ENCODE results near the gene DISP2.

Gene DISP2

GRCh38 chr15:40335938-40336743, 21.9 kb upstream of the DISP2 start:
- no peak for DNase-seq
- Histone ChIP-seq H3K36me3 (ENCODE audit: insufficient read depth, low read length) (no peaks in the 10 kb centered on the region), H3K79me2 (ENCODE audit: insufficient read depth, low read length) (no peaks in the 10 kb centered on the region), H2AFZ (ENCODE audit: low read depth, low read length) (no peak overlapping the region), H3K27ac (ENCODE audit: low read length) (no peak overlapping the region), H3K4me2 (ENCODE audit: insufficient read depth, low read length) (no peak overlapping the region), H4K20me1 (ENCODE audit: insufficient read depth, low read length) (no peaks in the 10 kb centered on the region), H3K9ac (ENCODE audit: low read depth, low read length) (no peak overlapping the region), H3K9me3 (ENCODE audit: insufficient read depth, low read length, severe bottlenecking) (no peaks in the 10 kb centered on the region), H3K4me1 (ENCODE audit: insufficient read depth, low read length) (peaks cover 31% of the 10 kb centered on the region), H3K27me3 (ENCODE audit: insufficient read depth, low read length, poor library complexity) (no peaks in the 10 kb centered on the region), H3K4me3 (ENCODE audit: low read depth in 1 of 2, low read length in 2 of 2) (no peak overlapping the region)
- ATAC-seq (ENCODE audit: insufficient read depth, low read depth), result no peak
- no peak for TF ChIP-seq EZH2 (IDR thresholded peaks at IDR 0.05; ENCODE audit: borderline replicate concordance, low read depth, low read length, severe bottlenecking)
- TF ChIP-seq CTCF (IDR thresholded peaks at IDR 0.05; ENCODE audit: borderline replicate concordance, extremely low read depth, low read length, poor library complexity, severe bottlenecking), result no peak

GRCh38 chr15:40336744-40337122, 21.3 kb upstream of the DISP2 start:
- Histone ChIP-seq H3K4me1 (ENCODE audit: insufficient read depth, low read length) (peaks cover 31% of the 10 kb centered on the region), H3K79me2 (ENCODE audit: insufficient read depth, low read length) (no peaks in the 10 kb centered on the region), H3K27me3 (ENCODE audit: insufficient read depth, low read length, poor library complexity) (no peaks in the 10 kb centered on the region), H3K36me3 (ENCODE audit: insufficient read depth, low read length) (no peaks in the 10 kb centered on the region), H3K9me3 (ENCODE audit: insufficient read depth, low read length, severe bottlenecking) (no peaks in the 10 kb centered on the region), H3K27ac (ENCODE audit: low read length) (no peak overlapping the region), H3K4me2 (ENCODE audit: insufficient read depth, low read length) (no peak overlapping the region), H4K20me1 (ENCODE audit: insufficient read depth, low read length) (no peaks in the 10 kb centered on the region), H2AFZ (ENCODE audit: low read depth, low read length) (no peak overlapping the region), H3K9ac (ENCODE audit: low read depth, low read length) (no peak overlapping the region), H3K4me3 (ENCODE audit: low read depth in 1 of 2, low read length in 2 of 2) (no peak overlapping the region)
- TF ChIP-seq CTCF (IDR thresholded peaks at IDR 0.05; ENCODE audit: borderline replicate concordance, extremely low read depth, low read length, poor library complexity, severe bottlenecking) (no peak), EZH2 (IDR thresholded peaks at IDR 0.05; ENCODE audit: borderline replicate concordance, low read depth, low read length, severe bottlenecking) (no peak)
- ATAC-seq (ENCODE audit: insufficient read depth, low read depth) (no peak), DNase-seq (no peak)

- no peaks in the 10 kb centered on the region for H3K27me3 ChIP-seq (ENCODE audit: insufficient read depth, low read length, poor library complexity)
- H3K9me3 ChIP-seq (ENCODE audit: insufficient read depth, low read length, severe bottlenecking), result no peaks in the 10 kb centered on the region
- H3K4me2 ChIP-seq (ENCODE audit: insufficient read depth, low read length), result peak overlapping the region; percentile 63
- TF ChIP-seq CTCF (IDR thresholded peaks at IDR 0.05; ENCODE audit: borderline replicate concordance, extremely low read depth, low read length, poor library complexity, severe bottlenecking) (no peak), EZH2 (IDR thresholded peaks at IDR 0.05; ENCODE audit: borderline replicate concordance, low read depth, low read length, severe bottlenecking) (no peak)
- H3K36me3 ChIP-seq (ENCODE audit: insufficient read depth, low read length), result no peaks in the 10 kb centered on the region
- H3K4me3 ChIP-seq (ENCODE audit: low read depth in 1 of 2, low read length in 2 of 2), result no peak overlapping the region; a peak in 1 of 4 replicates
- peaks cover 31% of the 10 kb centered on the region for H3K4me1 ChIP-seq (ENCODE audit: insufficient read depth, low read length)
- H3K79me2 ChIP-seq (ENCODE audit: insufficient read depth, low read length), result no peaks in the 10 kb centered on the region
- ATAC-seq (ENCODE audit: insufficient read depth, low read depth) (0 out of 3 replicates have a peak, but pooled peaks have one; percentile 5), DNase-seq (no peak)
- H2AFZ ChIP-seq (ENCODE audit: low read depth, low read length), result peak overlapping the region; percentile 78
- H4K20me1 ChIP-seq (ENCODE audit: insufficient read depth, low read length), result no peaks in the 10 kb centered on the region
- H3K27ac ChIP-seq (ENCODE audit: low read length), result no peak overlapping the region
- H3K9ac ChIP-seq (ENCODE audit: low read depth, low read length), result peak overlapping the region; percentile 28
These were observed 20.4 kb upstream of the DISP2 start for GRCh38 chr15:40337597-40337996.
